ENCODE data around the gene USP47.

Gene USP47

DNA sequence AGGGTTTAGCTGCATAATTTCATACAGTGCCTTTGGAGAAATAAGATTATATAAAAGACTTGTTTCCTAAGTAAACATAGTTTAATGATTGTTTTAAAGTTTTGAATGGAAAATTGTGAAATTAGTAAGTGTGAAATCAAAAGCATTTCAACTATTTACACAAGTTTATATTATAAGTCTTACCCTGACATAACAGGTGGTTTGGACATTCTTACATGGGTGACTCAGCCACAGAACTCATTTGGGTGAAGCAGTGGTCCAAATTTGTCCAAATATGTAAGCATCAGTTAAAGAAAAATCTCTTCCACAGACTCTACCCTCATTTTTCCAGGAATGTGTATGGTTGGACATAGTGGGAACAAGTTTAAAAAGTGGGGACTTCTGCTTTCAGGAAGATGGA lies 68.0 kb downstream of the USP47 start:
- no peak for TF ChIP-seq CTCF (IDR thresholded peaks at IDR 0.05; ENCODE audit: low read length, missing control alignments)
- DNase-seq (ENCODE audit: low read depth): peak; percentile 32
- no peak overlapping the region for H3K4me3 ChIP-seq (replicated peaks; ENCODE audit: low read depth, low read length)

GRCh38 chr11:11910541-11910940 lies 68.8 kb downstream of the USP47 start:
- TF ChIP-seq CTCF (IDR thresholded peaks at IDR 0.05; ENCODE audit: low read length, missing control alignments): no peak
- DNase-seq (ENCODE audit: low read depth): no peak
- H3K4me3 ChIP-seq (replicated peaks; ENCODE audit: low read depth, low read length): no peak overlapping the region

- no peak for DNase-seq (ENCODE audit: low read depth)
- no peak for TF ChIP-seq CTCF (IDR thresholded peaks at IDR 0.05; ENCODE audit: low read length, missing control alignments)
- H3K4me3 ChIP-seq (replicated peaks; ENCODE audit: low read depth, low read length): no peak overlapping the region
Observed at GRCh38 chr11:11913395-11913794, 71.6 kb downstream of the USP47 start.

- DNase-seq (ENCODE audit: low read depth): no peak
- TF ChIP-seq CTCF (IDR thresholded peaks at IDR 0.05; ENCODE audit: low read length, missing control alignments): no peak
- H3K4me3 ChIP-seq (replicated peaks; ENCODE audit: low read depth, low read length): no peak overlapping the region
Observed at GRCh38 chr11:11915625-11916024, 73.9 kb downstream of the USP47 start.

DNA sequence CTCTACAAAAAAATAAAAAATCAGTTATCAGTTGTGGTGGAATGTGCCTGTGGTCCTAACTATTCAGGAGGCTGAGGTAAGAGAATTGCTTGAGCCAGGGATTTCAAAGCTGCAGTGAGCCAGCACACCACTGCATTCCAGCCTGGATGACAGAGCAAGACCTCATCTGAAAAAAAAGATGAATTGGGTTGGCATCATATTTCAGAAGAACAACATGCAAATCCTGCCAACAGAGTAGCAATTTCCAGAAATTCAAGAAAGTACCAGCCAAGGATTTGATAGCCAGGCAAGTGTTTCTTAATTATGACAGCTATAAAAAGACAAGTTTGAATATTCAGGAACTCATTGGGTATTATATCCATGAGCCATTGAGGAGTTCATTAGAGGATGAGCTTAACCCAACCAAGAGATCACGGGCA lies 75.2 kb downstream of the USP47 start:
- no peak overlapping the region for H3K4me3 ChIP-seq (replicated peaks; ENCODE audit: low read depth, low read length)
- no peak for TF ChIP-seq CTCF (IDR thresholded peaks at IDR 0.05; ENCODE audit: low read length, missing control alignments)
- peak; percentile 80 for DNase-seq (ENCODE audit: low read depth)

DNA sequence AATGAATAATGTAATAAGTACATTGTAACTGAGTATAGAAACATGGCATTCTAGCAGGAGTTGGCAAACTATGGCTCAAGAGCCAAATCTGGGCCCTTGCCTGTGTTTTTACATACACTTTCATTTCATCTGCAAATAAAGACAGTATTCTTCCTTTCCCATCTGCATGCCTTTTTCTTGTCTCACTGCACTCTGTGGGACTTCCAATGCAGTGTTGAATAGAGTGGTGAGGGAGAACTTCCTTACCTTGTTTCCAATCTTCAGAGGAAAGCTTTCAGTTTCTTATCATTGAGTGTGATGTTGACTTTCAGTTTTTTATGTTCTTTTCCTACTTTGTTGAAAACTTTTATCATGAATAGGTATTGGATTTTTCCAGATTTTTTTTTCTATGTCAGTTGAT lies 82.1 kb downstream of the USP47 start:
- H3K4me3 ChIP-seq (replicated peaks; ENCODE audit: low read depth, low read length): no peak overlapping the region
- no peak for TF ChIP-seq CTCF (IDR thresholded peaks at IDR 0.05; ENCODE audit: low read length, missing control alignments)
- DNase-seq (ENCODE audit: low read depth): no peak

GRCh38 chr11:11929920-11930319 lies 88.1 kb downstream of the USP47 start:
- TF ChIP-seq CTCF (IDR thresholded peaks at IDR 0.05; ENCODE audit: low read length, missing control alignments): no peak
- no peak overlapping the region for H3K4me3 ChIP-seq (replicated peaks; ENCODE audit: low read depth, low read length)
- no peak for DNase-seq (ENCODE audit: low read depth)

All from fibroblast of pulmonary artery (primary cell).